Astrocyte of the hippocampus (primary cell): ENCODE data around the gene ZNF345.

ENCODE experiments used
- DNase-seq: peaks from one replicate; pipeline ENCODE4 v3.0.0; 2011; ENCODE audit warnings: low read depth, low spot score

ZNF345 gene

DNA sequence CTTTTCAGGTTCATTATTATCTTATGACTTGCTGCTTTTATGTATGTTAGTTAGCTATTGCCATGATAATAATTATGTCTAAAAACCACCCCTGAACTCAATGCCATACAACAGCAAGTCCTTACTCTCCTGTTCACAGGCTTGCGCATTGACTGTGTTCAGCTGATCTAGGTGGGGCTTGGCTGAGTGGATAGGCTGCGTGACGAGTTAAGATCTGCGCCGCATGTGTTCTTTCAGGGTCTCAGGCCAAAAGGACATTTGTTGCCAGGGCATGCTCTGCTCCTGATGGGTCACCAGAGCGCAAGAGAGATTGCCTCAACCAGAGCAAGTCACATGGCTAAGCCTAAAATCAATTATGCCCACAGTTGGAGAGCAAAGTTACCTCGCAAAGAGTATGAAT lies 66.3 kb downstream of the ZNF345 start:
- DNase-seq = peak; percentile 41

DNA sequence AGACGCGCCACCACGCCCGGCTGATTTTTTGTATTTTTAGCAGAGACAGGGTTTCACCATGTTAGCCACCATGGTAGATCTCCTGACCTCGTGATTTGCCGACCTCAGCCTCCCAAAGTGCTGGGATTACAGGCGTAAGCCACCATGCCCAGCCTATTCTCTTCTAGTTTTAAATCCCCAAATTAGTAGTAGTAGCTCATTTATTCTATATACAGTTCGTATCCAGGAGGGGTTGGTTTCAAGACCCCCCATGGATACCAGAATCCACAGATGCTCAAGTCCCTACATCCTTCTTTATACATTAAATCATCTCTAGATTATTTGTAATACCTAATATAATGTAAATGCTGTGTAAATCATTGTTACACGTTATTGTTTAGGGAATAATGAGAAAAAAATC lies 67.4 kb downstream of the ZNF345 start:
- DNase-seq = no peak
